GM21619 (cell line): ENCODE data around the gene GARRE1.
A peak's percentile ranks its signal among the peaks of the same experiment; 100 is the strongest.
"Not testable (repeated sequence)": the region's sequence is repeated elsewhere in the genome, so short reads cannot be mapped to it uniquely, and the experiment has no call there.

Experiments
- ATAC-seq: cut with Tn5 transposase; IDR thresholded peaks from one replicate; pipeline ENCODE4 v1.9.1; 2021; ENCODE audit not compliant: unreplicated experiment

The GARRE1 gene

DNA sequence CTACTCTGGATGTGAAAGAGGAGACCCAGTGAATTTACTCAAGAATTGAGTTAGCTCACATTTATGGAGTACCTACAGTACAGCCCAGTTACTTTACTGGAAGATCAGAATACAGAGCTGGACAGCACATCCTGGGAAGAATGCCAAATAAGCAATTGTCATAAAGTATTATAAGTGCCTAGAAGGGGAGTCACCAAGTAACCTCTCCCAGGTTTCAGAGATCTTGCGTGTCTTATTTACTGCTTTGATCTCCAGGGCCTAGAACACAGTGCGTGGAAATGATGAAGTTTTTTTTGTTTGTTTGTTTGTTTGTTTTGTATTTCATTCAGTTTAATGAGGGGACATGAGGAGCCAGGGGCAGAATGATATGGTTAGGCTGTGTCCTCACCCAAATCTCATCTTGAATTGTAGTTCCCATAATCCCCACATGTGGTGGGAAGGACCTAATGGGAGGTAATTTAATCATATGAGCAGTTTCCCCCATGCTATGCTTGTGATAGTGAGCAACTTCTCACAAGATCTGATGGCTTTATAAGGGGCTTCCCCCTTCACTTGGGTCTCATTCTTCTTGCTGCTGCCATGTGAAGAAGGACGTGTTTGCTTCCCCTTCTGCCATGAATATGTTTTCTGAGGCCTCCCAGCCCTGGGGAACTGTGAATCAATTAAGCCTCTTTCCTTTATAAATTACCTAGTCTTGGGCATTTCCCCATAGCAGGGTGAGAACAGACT is 5.2 kb downstream of the GARRE1 start:
- ATAC-seq, result no peak

DNA sequence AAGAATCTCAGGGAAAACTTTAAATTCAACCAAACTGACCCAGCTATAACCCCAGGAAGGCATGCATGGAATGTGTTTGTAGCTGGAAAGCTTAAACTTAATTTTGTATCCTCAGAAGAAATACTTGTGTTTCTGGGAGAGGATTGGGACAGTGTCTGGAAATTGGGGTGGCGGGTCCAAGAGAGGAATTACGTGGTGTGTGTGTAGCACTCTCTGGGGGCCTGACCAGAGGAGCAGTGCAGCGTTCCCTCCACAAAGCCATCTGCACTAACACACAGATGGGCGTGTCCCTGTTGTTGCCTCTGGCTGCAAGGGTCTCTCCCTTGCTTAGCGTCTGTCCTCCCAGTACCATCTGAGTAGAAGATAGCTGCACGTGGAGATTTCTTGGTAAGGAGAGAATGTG is 6.4 kb downstream of the GARRE1 start:
- no peak for ATAC-seq

DNA sequence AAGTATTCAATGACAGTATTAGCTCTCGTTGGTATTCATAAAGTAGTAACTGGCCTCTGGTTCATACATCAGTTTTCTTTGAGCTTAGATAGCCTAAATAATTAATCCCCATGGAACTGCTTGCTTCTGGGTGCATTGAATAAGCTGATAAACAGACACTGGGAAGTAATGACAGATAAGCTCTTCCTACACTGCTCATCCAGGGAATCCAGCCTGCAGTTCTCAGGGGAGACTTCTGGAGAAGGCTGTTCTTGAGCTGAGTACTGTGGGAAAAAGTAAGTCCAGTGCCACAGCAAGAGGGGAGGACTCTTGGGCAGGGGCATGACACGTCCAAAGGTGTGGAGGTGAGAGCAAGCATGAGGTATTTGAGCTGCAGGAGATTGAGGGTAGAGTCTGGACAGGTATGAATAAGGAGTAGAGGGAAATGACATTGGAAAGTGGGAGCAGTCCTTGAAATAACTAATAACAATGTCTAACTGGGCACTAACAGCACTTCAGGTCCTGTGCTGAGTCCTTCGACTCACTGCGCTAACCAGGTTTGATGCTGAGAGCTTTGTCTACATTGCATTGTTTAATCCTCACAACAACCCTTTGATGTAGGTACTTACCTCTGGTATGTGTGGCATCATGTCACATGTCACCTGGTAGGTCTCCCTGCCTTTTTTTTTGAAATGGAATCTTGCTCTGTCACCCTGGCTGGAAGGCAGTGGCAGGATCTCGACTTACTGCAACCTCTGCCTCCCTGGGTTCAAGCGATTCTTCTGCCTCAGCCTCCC is 7.2 kb downstream of the GARRE1 start:
- no peak for ATAC-seq

DNA sequence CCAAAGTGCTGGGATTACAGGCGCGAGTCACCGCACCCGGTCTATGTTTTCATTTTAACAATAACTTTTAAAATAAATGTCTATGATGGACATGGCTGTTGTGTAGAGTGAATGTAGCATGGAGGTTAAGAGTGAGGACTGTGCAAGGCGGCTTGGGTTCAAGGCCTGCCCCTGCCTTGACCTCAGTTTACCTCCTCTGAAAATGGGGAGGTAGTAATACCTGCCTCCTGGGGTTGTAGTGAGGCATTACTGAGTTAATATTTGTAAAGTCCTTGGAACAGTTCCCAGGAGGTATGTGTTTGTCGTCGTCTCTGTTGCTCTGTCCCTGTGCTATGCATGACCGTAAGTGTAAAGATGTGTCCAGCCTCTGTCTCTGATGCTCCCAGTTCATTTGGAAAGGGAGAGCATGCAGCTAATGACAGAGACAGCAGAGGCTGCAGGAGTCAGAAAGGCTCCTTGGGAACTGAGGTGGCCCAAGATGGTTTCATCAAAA is 9.4 kb downstream of the GARRE1 start:
- no peak for ATAC-seq

DNA sequence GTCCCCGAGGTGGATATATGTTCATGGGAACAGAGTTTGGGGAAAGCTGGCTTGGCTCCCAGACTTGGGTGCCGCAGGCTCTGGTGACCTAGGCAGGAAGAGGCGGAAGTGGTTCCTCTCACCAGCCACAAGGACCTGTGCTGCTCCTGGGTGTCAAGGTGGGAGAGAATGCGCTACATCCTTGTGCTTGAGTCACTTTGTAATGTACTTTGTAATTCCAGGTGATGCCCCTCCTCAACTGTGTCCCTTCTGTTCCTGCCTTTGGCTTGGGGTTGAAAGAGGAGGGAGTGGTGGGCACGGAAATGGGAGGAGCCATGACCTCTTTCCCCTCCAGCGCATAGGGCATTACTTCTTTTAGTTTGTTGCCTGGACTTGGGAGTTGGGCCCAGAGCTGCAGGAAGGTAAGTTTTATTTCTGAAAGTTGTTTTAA is 10.9 kb downstream of the GARRE1 start:
- no peak for ATAC-seq

DNA sequence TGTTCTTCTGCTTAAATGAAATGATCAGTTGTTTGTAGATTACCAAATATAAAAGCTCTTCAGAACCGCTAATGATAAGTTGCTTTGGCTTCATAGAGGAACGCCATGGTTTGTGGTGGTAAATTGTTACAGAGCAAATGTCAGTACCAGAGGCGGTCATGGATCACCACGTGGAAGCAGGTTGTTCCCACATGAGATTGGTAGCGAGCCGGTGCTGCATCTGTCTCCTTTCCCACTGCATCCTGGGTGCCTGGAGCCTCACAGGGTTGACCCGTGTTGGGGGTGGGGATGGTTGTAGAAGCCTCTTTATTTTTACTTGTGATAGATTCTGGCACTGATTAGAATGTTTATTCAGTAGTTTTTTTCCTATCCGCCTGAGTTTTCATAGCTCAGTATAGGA is 14.7 kb downstream of the GARRE1 start:
- ATAC-seq, result no peak

DNA sequence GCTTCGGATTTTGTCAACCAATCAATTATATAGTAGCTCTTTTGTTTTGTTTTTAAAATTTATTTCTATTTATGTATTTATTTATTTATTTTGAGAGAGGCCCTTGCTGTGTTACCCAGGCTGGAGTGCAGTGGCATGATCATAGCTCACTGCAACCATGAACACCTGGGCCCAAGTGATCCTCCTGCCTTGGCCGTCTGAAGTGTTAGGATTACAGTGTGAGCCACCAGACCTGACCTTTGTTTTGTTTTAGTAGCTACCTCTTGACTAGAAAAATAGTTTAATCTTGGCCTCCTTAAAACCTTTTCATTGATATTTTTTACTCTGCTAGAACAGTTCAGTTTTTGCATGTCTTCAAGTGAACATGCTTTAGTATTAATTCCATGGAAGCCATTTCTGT is 15.1 kb downstream of the GARRE1 start:
- no peak for ATAC-seq

DNA sequence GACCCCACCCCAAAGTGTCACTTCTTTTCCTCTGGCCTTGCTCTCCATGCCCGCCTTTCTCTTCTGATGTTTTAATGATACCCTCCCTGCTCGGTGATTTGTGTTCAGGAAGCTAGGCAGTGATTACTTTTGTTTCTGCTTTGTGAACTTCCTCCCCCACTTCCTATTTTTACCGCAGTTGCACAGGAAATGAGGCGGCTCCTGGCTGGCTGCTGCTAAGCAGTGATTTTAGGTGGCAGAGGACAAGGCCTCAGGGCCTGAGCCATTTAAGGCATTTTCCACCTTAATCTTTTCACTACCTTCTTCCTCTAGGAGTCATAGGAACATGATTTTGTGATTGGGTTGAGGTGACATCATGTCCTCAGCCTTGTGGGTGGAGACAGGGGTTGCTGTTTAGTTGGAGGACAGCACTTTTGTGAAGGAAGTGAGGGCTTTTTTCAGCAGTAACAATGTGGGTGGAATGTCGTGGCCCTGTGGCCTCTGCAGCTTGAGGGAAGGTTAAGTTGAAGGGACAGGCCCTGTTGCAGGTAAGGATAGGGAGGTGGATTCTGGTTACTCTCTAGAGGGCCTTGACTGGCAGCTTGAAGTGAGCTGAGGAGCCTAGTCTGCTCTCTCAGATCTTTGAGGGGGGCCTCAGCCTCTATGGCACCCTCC is 15.7 kb downstream of the GARRE1 start:
- peak; percentile 73 for ATAC-seq

DNA sequence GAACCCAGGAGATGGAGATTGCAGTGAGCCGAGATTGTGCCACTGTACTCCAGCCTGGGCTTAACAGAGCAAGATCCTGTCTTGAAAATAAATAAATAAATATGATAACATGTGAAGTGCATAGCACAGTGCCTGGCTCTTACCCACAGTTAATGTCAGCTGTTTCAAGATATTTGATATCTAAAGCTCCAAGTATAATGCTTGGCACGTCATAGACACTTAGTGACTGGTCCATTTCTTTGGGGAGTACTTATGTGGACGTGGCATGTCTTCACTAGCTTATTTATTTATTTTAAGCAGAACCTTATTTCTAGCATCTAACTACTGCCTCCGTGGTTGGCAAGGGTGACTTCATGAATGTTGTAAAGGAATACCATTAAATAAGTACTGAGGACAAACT is 18.8 kb downstream of the GARRE1 start:
- ATAC-seq, result no peak

DNA sequence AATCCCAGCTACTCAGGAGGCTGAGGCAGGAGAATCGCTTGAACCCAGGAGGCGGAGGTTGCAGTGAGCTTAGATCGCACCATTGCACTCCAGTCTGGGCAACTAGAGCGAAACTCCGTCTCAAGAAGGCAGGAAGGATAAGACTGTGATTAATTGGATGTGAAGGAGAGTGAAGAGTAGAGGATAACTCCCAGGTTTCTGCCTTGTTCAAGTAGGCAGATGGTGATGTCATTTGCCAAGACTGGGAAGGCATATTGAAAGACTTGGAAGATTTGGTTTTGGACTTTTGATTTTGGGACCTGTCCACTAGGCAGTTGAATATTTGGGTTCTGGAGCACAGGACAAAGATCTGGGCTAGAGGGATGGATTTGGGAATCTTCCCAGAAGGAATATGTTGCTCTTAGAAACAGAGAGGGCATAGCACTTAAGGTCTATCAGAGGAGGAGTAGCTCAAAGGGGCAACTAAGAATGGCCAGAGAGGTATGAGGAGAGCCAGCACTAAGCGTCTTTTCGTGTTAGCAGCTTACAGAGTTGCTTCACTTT is 20.0 kb downstream of the GARRE1 start:
- ATAC-seq, result no peak

DNA sequence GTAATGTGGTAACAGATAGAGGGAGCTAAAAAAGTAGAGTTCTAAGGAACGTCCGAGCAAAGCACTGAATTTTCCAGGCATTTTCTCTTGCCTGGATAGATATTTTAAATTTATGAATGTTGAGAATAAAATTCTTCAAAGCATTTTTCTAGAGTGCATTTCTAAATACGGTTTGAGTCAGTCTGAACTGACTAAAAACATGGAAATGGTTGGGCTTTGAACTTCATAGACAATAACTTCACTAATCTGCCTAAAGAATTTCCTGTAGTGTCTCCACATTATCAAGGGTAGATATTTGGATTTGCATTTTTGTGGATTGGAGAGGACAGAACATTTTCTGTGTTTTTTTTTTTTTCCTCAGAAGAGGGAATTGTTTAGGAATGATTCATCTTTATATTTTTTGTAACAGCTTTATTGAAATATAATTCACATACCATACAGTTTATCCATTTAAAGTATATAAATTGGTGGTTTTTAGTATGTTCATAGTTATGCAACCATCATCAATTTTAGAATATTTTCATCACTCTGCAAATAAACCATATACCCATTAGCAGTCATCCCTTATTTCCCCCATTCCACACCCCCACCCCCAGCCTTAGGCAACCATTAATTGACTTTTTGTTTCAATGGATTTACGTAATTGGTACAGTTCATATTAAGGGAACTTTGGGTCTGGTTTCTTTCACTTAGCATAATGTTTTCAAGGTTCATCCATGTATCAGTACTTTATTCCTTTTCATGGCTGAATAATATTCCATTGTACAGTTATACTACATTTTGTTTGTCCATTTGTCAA is 20.7 kb downstream of the GARRE1 start:
- ATAC-seq, result no peak

DNA sequence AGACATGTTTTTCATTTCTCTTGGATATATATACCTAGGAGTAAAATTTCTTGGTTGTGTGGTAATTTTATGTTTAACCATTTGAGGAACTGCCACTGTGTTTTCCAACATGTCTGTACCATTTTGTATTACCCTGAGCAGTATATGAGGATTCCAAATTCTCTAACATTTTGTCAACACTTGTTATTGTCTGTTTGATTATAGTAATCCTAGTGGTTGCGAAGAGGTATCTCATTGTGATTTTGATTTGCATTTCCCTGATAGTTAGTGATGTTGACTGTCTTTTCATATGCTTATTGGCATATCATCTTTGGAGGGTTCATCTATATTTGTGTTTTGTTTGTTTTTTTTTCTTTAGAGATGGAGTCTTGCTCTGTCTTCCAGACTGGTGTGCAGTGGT is 21.4 kb downstream of the GARRE1 start:
- no peak for ATAC-seq

DNA sequence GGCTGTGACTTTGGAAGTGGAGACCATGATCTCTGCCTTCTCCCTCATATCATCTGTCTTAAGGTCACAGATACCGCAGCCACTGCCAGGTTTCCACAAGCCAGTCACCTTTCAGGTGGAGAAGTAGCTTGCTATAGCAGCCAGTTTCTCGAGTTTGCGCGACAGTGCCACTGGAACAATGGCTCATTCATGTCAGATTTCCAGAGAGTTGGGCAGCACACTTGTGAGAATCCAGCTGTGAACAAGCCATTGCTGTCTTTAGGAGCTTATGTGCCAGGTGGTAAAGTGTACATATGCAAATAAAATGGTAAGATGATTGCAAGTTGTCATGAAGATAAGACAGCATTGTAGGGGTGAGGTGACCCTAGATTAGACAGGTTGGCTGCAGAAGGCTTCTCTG is 22.3 kb downstream of the GARRE1 start:
- no peak for ATAC-seq

DNA sequence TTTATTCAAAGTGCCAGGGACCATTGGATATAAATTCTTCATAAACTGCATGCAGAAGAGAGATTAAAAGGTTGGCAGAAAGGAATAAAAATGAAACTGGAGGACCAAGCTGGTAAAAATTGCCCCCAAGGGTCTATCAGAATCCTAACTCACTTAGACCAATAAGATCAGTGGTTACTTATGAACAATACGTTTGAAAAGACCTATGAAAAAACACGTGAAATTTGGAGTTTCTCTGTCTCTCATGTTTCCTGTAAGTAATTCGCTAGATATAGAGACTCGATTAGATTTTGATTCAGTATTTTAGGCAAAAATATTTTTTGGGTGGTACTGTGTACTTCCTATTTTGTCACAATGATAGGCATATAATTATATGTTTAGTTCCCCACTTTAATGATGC is 22.9 kb downstream of the GARRE1 start:
- ATAC-seq, result no peak

DNA sequence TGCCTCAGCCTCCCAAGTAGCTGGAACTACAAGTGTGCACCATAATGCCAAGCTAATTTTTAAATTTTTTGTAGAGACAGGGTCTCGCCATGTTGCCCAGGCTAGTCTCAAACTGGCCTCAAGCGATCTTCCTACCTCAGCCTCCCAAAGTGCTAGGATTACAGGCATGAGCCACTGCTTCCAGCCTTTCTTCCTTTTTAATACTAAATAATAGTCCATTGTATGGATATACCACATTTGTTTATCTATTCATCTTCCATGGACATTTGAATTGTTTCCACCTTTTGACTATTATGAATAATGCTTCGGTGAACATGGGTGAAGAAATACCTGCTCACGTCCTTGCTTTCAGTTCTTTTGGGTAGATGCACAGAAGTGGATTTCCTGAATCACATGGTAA is 24.4 kb downstream of the GARRE1 start:
- no peak for ATAC-seq

DNA sequence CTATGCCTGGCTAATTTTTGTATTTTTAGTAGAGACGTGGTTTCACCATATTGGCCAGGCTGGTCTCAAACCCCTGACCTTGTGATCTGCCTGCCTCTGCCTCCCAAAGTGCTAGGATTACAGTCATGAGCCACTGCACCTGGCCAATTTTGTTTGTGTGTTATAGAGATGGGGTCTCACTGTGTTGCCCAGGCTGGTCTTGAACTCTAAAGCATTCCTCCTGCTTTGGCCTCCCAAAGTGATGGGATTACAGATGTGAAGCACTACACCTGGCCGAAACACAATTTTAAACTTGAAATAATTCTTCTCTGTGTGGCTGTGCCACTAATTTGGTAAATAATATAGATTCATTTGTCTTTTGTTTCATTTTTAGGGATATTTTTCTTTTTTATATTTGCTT is 27.1 kb downstream of the GARRE1 start:
- ATAC-seq, result not testable (repeated sequence)

DNA sequence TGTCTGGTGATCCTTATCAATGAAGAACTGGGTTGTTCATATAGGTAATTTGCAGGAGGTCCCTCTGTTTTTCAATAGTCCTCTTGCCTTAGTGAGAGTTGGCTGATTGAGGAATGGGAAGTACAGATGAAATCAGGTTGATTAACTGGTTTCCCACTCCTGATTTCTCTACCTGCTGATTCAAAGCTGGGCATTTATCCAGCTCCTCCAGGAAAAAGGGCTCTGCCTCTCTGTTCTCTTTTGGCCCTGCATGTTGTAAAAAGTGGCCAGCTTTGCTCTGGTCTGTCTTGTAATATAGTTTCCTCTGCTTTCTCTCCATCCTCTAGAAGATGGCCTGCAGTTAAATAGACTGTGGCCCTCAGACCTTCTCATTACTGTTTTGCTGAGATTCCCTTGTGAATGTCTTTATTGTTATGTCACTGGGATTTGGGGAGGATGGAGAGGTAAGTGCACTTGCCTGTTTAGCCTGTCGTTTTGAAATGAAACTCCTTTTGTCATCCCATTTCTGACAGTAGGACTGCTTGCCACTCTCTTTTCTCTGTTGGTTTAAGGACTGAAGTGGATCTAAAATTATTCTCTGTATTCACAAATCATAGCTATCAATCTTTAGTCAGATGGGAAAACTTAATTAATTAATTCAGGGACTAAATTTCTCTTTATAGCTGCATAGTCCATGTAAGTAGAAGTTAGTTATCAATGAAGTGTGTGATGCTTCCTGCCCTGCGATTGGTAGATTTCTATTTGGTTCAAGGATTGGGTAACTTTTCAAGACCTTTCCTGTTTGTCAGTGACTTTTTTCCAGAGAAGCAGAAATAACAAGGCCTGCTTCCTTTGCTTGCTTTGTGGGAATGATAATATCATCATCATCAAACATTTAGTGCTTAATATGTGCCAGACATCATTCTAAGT is 28.5 kb downstream of the GARRE1 start:
- ATAC-seq, result no peak

DNA sequence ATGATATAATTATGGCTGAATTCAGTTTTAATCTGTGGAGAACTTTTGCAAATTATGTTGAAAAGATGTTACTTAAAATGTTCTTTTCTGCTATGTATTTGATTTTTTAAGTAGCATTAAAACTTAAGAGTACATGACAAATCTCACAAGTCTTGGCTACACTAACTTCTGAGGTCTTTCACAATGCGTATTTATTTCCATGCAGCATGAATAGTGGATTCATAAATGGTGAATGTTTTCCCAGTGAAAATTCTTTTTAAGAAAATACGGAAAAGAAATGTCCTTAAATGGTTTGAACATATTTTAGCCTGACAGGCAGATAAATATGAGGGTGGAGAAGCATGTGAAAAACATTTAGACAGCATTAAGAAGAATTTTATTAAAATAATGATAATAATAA is 30.2 kb downstream of the GARRE1 start:
- ATAC-seq, result no peak

DNA sequence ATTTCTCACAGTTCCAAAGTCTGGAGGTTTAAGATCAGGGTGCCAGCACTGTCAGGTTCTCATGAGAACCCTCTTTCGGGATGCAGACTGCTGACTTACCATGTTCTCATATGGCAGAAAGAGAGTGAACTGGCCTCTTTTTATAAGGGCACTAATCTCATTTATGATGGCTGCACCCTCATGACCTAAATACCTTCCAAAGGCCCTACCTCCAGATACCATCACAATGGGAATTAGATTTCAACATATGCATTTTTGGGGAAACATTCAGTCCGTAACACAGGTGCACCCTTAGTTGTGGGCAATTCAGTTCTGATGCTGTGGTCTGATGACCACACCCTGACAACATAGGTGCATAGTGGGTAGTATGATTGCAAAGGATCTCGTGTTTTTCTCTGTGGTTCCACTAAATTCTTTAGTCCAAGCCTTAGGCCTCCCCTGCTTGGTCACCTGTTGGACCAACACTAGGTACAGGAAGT is 33.3 kb downstream of the GARRE1 start:
- ATAC-seq, result no peak

DNA sequence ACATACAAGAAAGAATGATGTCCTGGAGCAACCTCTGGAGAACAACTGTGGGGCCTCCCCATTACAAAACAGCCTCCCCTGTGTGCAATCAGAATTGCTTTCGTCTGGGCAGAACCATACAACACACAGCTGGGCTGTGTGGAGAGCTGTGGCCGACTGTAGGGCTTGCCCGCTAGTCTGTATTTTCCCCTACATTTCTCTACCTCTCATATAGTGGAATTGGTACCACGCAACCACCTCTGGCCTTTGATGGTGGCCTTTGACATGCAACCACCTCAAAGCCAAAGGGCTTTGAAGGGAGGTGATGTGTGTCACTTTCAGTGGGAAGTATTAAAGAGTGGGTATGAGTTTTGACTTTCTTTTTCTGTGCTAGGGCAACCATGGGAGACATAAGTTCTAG is 34.0 kb downstream of the GARRE1 start:
- no peak for ATAC-seq
